Suprapubic skin (tissue), 4 donors: ENCODE measurements around the gene CCDC167.

Experiments
- CTCF ChIP-seq, 2 donors: fragments of 200-600 bp in 1 of 2; fragments of 450-650 bp in 1 of 2; sonication (generic) in 1 of 2; IDR thresholded peaks; one replicate each; pipeline ENCODE4 v1.5.1; 2016 to 2019; ENCODE audit warnings: antibody characterized with exemption in 2 of 2, mild to moderate bottlenecking in 1 of 2, moderate library complexity in 1 of 2
- EP300 ChIP-seq: sonication (generic); formaldehyde crosslinking; IDR thresholded peaks from one replicate; pipeline ENCODE4 v1.6.1; 2017; ENCODE audit warnings: antibody characterized with exemption
- POLR2A ChIP-seq, 2 donors: fragments of 450-650 bp; IDR thresholded peaks; one replicate each; pipeline ENCODE4 v1.6.1; 2017; ENCODE audit warnings: antibody characterized with exemption in 2 of 2, mild to moderate bottlenecking in 2 of 2, moderate library complexity in 2 of 2
- POLR2AphosphoS5 ChIP-seq, 3 donors: sonication (generic); formaldehyde crosslinking; IDR thresholded peaks; one replicate each; pipeline ENCODE4 v1.6.1; 2017; ENCODE audit warnings: antibody characterized with exemption in 3 of 3

GRCh38 chr6:37547564-37548061, 47.9 kb upstream of the CCDC167 start:
- TF ChIP-seq CTCF (IDR thresholded peaks at IDR 0.05) = no peak
- no peak for TF ChIP-seq POLR2AphosphoS5 (IDR thresholded peaks at IDR 0.05)
- TF ChIP-seq POLR2A (IDR thresholded peaks at IDR 0.05) = no peak
- no peak for TF ChIP-seq EP300
